Endothelial cell of umbilical vein (primary cell): Measurements from ENCODE around the gene ITGB3BP. TPM values are rescaled to one million over a fixed set of nuclear protein-coding genes. Genes with fewer than 3 reads are reported as not detected.

Experiments used
- BruUV-seq: library from RNA; stranded (reverse); fragments of 400-500 nt; replicated peaks from 2 replicates; lab custom pipeline; 2021; lab: Mats Ljungman, UMichigan
- CTCF ChIA-PET: fragments of 300-600, 350-600 bp; sonication (Branson Sonifier 250); formaldehyde crosslinking; loops from one replicate; lab custom pipeline; 2021; ENCODE audit warnings: antibody characterized with exemption, inconsistent platforms; lab: Charles Lee
- POLR2A ChIA-PET: fragments of 300-600, 350-600 bp; sonication (Branson Sonifier 250); formaldehyde crosslinking; loops from one replicate; lab custom pipeline; 2021; ENCODE audit warnings: antibody characterized with exemption, inconsistent platforms; lab: Charles Lee
- DNase-seq: peaks from one replicate; pipeline ENCODE4 v3.0.0-alpha.2; 2011; ENCODE audit warnings: low read depth, low spot score
- FAIRE-seq: peaks from 2 replicates; lab custom pipeline; 2011; peaks lifted over from hg19 to GRCh38; lab: Jason Lieb, UNC
- H2AFZ ChIP-seq: 2 replicates; pipeline ENCODE4 v1.6.0; 2012; ENCODE audit warnings: low read depth, low read length, control low read depth, inconsistent platforms
- H3K27ac ChIP-seq: 2 replicates; pipeline ENCODE4 v1.5.1; 2011; ENCODE audit warnings: low read depth, mild to moderate bottlenecking, control low read depth, low read length, moderate library complexity; ENCODE audit not compliant: insufficient read depth
- H3K27me3 ChIP-seq, 2 experiments: 2 replicates each; pipeline versions ENCODE4 v1.6.0 to v1.6.1; 2011; ENCODE audit warnings: low read length in 2 of 2, mixed read lengths in 1 of 2; ENCODE audit not compliant: control insufficient read depth in 2 of 2, insufficient read depth in 2 of 2
- H3K36me3 ChIP-seq, 2 experiments: 2 replicates in 1 of 2; 3 replicates in 1 of 2; pipeline ENCODE4 v1.5.1; 2011; ENCODE audit warnings: low read length in 2 of 2, mild to moderate bottlenecking in 1 of 2, moderate library complexity in 1 of 2; ENCODE audit not compliant: control insufficient read depth in 2 of 2, insufficient read depth in 2 of 2; ENCODE audit errors: extremely low read depth in 1 of 2
- H3K4me1 ChIP-seq: 3 replicates; pipeline ENCODE4 v1.5.1; 2011; ENCODE audit warnings: mild to moderate bottlenecking, low read length; ENCODE audit not compliant: control insufficient read depth, insufficient read depth; ENCODE audit errors: extremely low read depth
- H3K4me2 ChIP-seq: 2 replicates; pipeline ENCODE4 v1.6.1; 2011; ENCODE audit warnings: low read length, control low read depth, mixed read lengths; ENCODE audit not compliant: insufficient read depth
- H3K4me3 ChIP-seq, 3 experiments: fragments of 200-600 bp in 1 of 3; sonication (generic), shearing (Covaris generic) in 1 of 3; replicated peaks in 1 of 3; 2 replicates each; pipeline ENCODE4 v1.5.1; 2011 to 2016; ENCODE audit warnings: control low read depth in 3 of 3, low read length in 3 of 3, mild to moderate bottlenecking in 2 of 3, inconsistent platforms in 1 of 3, low read depth in 1 of 3, moderate library complexity in 1 of 3; ENCODE audit not compliant: insufficient read depth in 1 of 3
- H3K79me2 ChIP-seq: 2 replicates; pipeline ENCODE4 v1.6.0; 2012; ENCODE audit warnings: low read length, inconsistent platforms; ENCODE audit not compliant: control insufficient read depth, insufficient read depth
- H3K9ac ChIP-seq: replicated peaks from 2 replicates; pipeline ENCODE3; 2011; ENCODE audit warnings: low read length, control low read depth; ENCODE audit not compliant: insufficient read depth; ENCODE audit errors: extremely low read depth
- H3K9me1 ChIP-seq: replicated peaks from 3 replicates; pipeline ENCODE4 v1.6.0; 2011; ENCODE audit warnings: mild to moderate bottlenecking, low read length; ENCODE audit not compliant: control insufficient read depth, insufficient read depth; ENCODE audit errors: extremely low read depth
- H3K9me3 ChIP-seq: replicated peaks from 2 replicates; pipeline ENCODE4 v1.5.1; 2012; ENCODE audit warnings: low read length, inconsistent platforms; ENCODE audit not compliant: control insufficient read depth, insufficient read depth
- H4K20me1 ChIP-seq: replicated peaks from 2 replicates; pipeline ENCODE3; 2011; ENCODE audit warnings: mild to moderate bottlenecking, low read length; ENCODE audit not compliant: control insufficient read depth, insufficient read depth; ENCODE audit errors: extremely low read depth
- CTCF ChIP-seq, 2 donors: IDR thresholded peaks; 1 replicate in 1 of 2; 2 replicates in 1 of 2; pipeline ENCODE4 v1.5.1; 2011; ENCODE audit warnings: low read length in 2 of 2, mild to moderate bottlenecking in 2 of 2, moderate library complexity in 2 of 2, control low read depth in 1 of 2, inconsistent platforms in 1 of 2, low read depth in 1 of 2; ENCODE audit not compliant: insufficient read depth in 1 of 2; ENCODE audit errors: extremely low read depth in 1 of 2
- EZH2 ChIP-seq: IDR thresholded peaks from 2 replicates; pipeline ENCODE4 v1.6.1; 2012; ENCODE audit warnings: borderline replicate concordance, low read depth, mild to moderate bottlenecking, moderate library complexity, low read length, inconsistent platforms; ENCODE audit not compliant: severe bottlenecking
- FOS ChIP-seq: IDR thresholded peaks from 2 replicates; pipeline ENCODE4 v1.6.1; 2011; ENCODE audit warnings: mild to moderate bottlenecking, low read length, moderate library complexity, borderline replicate concordance; ENCODE audit not compliant: insufficient read depth
- GATA2 ChIP-seq: IDR thresholded peaks from 2 replicates; pipeline ENCODE4 v1.7.0; 2011; ENCODE audit warnings: low read depth, mild to moderate bottlenecking, moderate library complexity, mixed read lengths, low read length; ENCODE audit not compliant: insufficient read length, insufficient read depth
- JUN ChIP-seq: IDR thresholded peaks from 2 replicates; pipeline ENCODE4 v1.6.1; 2011; ENCODE audit warnings: borderline replicate concordance, low read depth; ENCODE audit not compliant: insufficient read length, insufficient read depth
- MYC ChIP-seq: IDR thresholded peaks from one replicate; pipeline ENCODE4 v1.6.1; 2011; ENCODE audit warnings: mild to moderate bottlenecking, low read depth, low read length
- POLR2A ChIP-seq: IDR thresholded peaks from 2 replicates; pipeline ENCODE4 v1.6.1; 2012; ENCODE audit warnings: low read depth, mild to moderate bottlenecking, control low read depth, low read length
- POLR2AphosphoS5 ChIP-seq: IDR thresholded peaks from 2 replicates; pipeline ENCODE4 v1.6.1; 2012; ENCODE audit warnings: low read depth, mild to moderate bottlenecking, control low read depth, low read length, moderate library complexity; ENCODE audit not compliant: insufficient read depth
- dilution Hi-C: fragments of 300-500 bp; cut with MboI; formaldehyde crosslinking; loops from one replicate; pipeline ENCODE4 v1.15.0; 2019; ENCODE audit warnings: low sequenced_read_pairs; ENCODE audit not compliant: extremely low pct_ligation_motif_present
- intact Hi-C: fragments of 100-400 bp; cut with micrococcal nuclease; formaldehyde crosslinking; loops from one replicate; pipeline ENCODE4 v1.10.0; 2022
- polyA plus RNA-seq, 4 experiments: library from polyadenylated mRNA; depleted of rRNA in 3 of 4; stranded (reverse) in 3 of 4; unstranded in 1 of 4; fragments of >200 nt; gene quantifications; 2 replicates each; pipeline versions ENCODE4 v1.2.1 to v1.2.3, GENCODE V29; 2011 to 2012; ENCODE audit warnings: missing spikeins in 1 of 4
- total RNA-seq: library from RNA; stranded (reverse); gene quantifications from 2 replicates; pipeline ENCODE4 v1.2.3, GENCODE V29; 2021
- TF ChIP-seq, protein P1 (sequence below): IDR thresholded peaks from 2 replicates; pipeline ENCODE4 v1.6.1; 2011; ENCODE audit not compliant: insufficient read depth, insufficient read length

Gene ITGB3BP
- total and polyA plus RNA-seq, 2 donors (not counting 3 experiments of a cell fraction or from before 2014, with no cell fraction given), result 5.3 to 24.4 TPM

DNA sequence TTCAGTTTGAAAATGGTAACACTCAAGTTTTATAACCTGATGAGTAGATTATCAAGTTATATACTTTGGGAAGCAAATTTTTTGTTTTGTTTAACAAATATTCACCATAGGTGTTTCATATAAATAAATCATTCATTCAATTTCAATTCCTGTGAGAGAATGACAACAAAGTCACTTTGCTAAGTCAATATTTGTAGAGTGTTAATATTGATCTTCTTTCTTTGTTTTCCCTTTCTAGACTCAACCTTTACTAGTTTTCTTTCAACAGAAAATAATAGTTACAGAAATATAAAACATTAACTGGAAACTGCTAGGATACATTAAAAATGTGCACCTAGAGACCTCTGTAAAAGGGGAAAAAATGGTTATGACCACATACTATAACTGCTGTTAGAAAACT, 11.4 kb upstream of the ITGB3BP start:
- Histone ChIP-seq H3K27me3 (no peaks in the 10 kb centered on the region), H4K20me1 (no peaks in the 10 kb centered on the region), H3K9me3 (no peaks in the 10 kb centered on the region), H2AFZ (no peak overlapping the region), H3K9me1 (no peaks in the 10 kb centered on the region), H3K36me3 (peaks cover 0 to 2% of the 10 kb centered on the region in 2 experiments), H3K79me2 (no peaks in the 10 kb centered on the region), H3K4me1 (no peaks in the 10 kb centered on the region), H3K9ac (no peak overlapping the region), H3K4me3 (no peak overlapping the region), H3K4me2 (no peak overlapping the region), H3K27ac (no peak overlapping the region)
- intact Hi-C loops, result no loop called here
- FAIRE-seq (no peak), DNase-seq (no peak)
- dilution Hi-C loops, result no loop called here
- no TSS peak for BruUV-seq
- CTCF ChIA-PET, result no interaction called here
- POLR2A ChIA-PET, result no interaction called here
- TF ChIP-seq POLR2A, result no peak
- no peak for TF ChIP-seq GATA2
- TF ChIP-seq POLR2AphosphoS5, result no peak
- no peak for TF ChIP-seq MYC
- TF ChIP-seq, protein P1, sequence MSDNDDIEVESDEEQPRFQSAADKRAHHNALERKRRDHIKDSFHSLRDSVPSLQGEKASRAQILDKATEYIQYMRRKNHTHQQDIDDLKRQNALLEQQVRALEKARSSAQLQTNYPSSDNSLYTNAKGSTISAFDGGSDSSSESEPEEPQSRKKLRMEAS, result no peak
- no peak for TF ChIP-seq JUN
- TF ChIP-seq FOS, result no peak
- no peak for TF ChIP-seq CTCF (IDR thresholded peaks at IDR 0.05; ENCODE audit: extremely low read depth in 1 of 2, insufficient read depth in 1 of 2, low read depth in 1 of 2, low read length in 2 of 2)
- no peak for TF ChIP-seq EZH2
